Measurements from ENCODE around the gene ATCAY. TPM values are rescaled to one million over a fixed set of nuclear protein-coding genes. Genes with fewer than 3 reads are reported as not detected.

Gene ATCAY
- total and polyA plus RNA-seq, 2 of the 13 experiments (the other 11 are each of a cell fraction or from before 2014, with no cell fraction given) = not detected

DNA sequence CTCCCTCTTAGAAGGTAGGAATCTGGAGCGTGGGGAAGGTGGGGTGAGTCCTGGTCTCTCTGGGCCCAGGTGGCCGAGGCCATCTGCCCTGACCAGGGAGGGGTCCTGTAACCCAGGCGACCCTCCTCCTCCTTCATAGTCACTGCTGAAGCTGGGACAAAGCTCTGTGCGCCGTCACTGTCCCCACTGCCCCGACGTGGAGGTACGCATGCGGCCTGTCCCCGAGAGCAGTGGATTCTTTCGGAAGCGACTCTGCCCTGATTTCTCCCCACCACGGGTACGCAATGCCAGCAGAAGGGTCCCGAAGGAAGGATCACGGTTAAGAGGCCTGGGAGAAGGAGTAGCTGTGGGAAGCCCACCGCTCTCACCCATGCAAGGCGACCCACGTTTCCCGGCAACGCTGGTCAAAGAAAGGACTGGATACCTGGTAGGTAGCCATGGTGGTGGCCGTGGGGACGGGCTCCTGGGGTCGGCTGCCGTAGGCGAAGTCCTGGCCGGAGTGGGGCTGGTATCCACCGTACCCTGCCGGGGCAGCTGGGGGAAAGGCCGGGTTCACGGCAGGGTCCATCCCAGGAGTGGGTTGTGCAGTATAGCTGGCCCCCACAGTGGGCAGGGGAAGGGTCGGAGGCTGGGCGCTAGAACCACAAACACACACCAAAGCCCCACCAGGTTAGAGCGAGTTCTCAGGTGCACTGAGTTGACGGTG, 46.0 kb upstream of the ATCAY start:
- H3K9ac ChIP-seq (ENCODE audit: insufficient read depth, low read depth, low read length) = no peak overlapping the region
- POLR2A ChIA-PET = no interaction called here
- no peak overlapping the region for H3K27ac ChIP-seq (ENCODE audit: extremely low read length, insufficient read depth, low read length)
- ATAC-seq = no peak
- no peaks in the 10 kb centered on the region for H3K79me2 ChIP-seq (ENCODE audit: insufficient read depth, low read length)
- no peak overlapping the region for H3K4me2 ChIP-seq (ENCODE audit: low read depth, low read length)
- CTCF ChIA-PET (ENCODE audit: low intra/inter-chr PET ratio, low total read pairs) = no interaction called here
- in situ Hi-C loops (cut with HindIII; ENCODE audit: extremely low pct_ligation_motif_present, low pct_unique_long_range_greater_than_20kb) (no loop called here), intact Hi-C loops (cut with micrococcal nuclease; ENCODE audit: unreplicated experiment) (no loop called here)
- H3K4me1 ChIP-seq (ENCODE audit: insufficient read depth, low read length) = no peaks in the 10 kb centered on the region
- H3K4me3 ChIP-seq (replicated peaks in 1 of 3; ENCODE audit: insufficient read depth in 1 of 3, low read depth in 2 of 3, low read length in 3 of 3) = no peak overlapping the region
- WGBS (ENCODE audit: low lambda C conversion rate) = 53% methylated on average over 17 of the region's 35 CpGs
- H4K20me1 ChIP-seq (ENCODE audit: insufficient read depth, low read length) = no peaks in the 10 kb centered on the region
- no peak overlapping the region for H2AFZ ChIP-seq (ENCODE audit: low read length)
- no TSS peak for BruUV-seq (replicated peaks)
- no peak for DNase-seq (ENCODE audit: low spot score)
- H3K27me3 ChIP-seq (ENCODE audit: control insufficient read depth in 1 of 2, insufficient read depth in 2 of 2, low read length in 2 of 2) = peaks cover 3 to 20% of the 10 kb centered on the region in 2 experiments; a peak in 4 of 5 replicates
- no peak for FAIRE-seq
- H3K36me3 ChIP-seq (replicated peaks in 1 of 2; ENCODE audit: control insufficient read depth in 1 of 2, insufficient read depth in 2 of 2, low read length in 2 of 2) = no peaks in the 10 kb centered on the region
- 0 out of 2 replicates have a peak, but pooled peaks cover 7% of the 10 kb centered on the region for H3K9me3 ChIP-seq (ENCODE audit: low read length)
- TF ChIP-seq ZNF572 (CRISPR knock-in tag; IDR thresholded peaks at IDR 0.05) (no peak), RFX5 (IDR thresholded peaks at IDR 0.05; ENCODE audit: low read depth, low read length) (no peak), GFI1 (CRISPR knock-in tag; IDR thresholded peaks at IDR 0.05; ENCODE audit: borderline replicate concordance) (no peak), ZBTB21 (CRISPR knock-in tag; IDR thresholded peaks at IDR 0.05) (no peak), ZSCAN12 (CRISPR knock-in tag; IDR thresholded peaks at IDR 0.05) (no peak), ZFP36L1 (CRISPR knock-in tag; IDR thresholded peaks at IDR 0.05) (no peak)
- TF ChIP-seq, protein P1, sequence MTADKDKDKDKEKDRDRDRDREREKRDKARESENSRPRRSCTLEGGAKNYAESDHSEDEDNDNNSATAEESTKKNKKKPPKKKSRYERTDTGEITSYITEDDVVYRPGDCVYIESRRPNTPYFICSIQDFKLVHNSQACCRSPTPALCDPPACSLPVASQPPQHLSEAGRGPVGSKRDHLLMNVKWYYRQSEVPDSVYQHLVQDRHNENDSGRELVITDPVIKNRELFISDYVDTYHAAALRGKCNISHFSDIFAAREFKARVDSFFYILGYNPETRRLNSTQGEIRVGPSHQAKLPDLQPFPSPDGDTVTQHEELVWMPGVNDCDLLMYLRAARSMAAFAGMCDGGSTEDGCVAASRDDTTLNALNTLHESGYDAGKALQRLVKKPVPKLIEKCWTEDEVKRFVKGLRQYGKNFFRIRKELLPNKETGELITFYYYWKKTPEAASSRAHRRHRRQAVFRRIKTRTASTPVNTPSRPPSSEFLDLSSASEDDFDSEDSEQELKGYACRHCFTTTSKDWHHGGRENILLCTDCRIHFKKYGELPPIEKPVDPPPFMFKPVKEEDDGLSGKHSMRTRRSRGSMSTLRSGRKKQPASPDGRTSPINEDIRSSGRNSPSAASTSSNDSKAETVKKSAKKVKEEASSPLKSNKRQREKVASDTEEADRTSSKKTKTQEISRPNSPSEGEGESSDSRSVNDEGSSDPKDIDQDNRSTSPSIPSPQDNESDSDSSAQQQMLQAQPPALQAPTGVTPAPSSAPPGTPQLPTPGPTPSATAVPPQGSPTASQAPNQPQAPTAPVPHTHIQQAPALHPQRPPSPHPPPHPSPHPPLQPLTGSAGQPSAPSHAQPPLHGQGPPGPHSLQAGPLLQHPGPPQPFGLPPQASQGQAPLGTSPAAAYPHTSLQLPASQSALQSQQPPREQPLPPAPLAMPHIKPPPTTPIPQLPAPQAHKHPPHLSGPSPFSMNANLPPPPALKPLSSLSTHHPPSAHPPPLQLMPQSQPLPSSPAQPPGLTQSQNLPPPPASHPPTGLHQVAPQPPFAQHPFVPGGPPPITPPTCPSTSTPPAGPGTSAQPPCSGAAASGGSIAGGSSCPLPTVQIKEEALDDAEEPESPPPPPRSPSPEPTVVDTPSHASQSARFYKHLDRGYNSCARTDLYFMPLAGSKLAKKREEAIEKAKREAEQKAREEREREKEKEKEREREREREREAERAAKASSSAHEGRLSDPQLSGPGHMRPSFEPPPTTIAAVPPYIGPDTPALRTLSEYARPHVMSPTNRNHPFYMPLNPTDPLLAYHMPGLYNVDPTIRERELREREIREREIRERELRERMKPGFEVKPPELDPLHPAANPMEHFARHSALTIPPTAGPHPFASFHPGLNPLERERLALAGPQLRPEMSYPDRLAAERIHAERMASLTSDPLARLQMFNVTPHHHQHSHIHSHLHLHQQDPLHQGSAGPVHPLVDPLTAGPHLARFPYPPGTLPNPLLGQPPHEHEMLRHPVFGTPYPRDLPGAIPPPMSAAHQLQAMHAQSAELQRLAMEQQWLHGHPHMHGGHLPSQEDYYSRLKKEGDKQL (CRISPR knock-in tag; IDR thresholded peaks at IDR 0.05; ENCODE audit: low read depth) = no peak
- TF ChIP-seq, protein P2, sequence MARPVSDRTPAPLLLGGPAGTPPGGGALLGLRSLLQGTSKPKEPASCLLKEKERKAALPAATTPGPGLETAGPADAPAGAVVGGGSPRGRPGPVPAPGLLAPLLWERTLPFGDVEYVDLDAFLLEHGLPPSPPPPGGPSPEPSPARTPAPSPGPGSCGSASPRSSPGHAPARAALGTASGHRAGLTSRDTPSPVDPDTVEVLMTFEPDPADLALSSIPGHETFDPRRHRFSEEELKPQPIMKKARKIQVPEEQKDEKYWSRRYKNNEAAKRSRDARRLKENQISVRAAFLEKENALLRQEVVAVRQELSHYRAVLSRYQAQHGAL (CRISPR knock-in tag; IDR thresholded peaks at IDR 0.05; ENCODE audit: not compliant biosample characterization) = no peak
- TF ChIP-seq, protein P3, sequence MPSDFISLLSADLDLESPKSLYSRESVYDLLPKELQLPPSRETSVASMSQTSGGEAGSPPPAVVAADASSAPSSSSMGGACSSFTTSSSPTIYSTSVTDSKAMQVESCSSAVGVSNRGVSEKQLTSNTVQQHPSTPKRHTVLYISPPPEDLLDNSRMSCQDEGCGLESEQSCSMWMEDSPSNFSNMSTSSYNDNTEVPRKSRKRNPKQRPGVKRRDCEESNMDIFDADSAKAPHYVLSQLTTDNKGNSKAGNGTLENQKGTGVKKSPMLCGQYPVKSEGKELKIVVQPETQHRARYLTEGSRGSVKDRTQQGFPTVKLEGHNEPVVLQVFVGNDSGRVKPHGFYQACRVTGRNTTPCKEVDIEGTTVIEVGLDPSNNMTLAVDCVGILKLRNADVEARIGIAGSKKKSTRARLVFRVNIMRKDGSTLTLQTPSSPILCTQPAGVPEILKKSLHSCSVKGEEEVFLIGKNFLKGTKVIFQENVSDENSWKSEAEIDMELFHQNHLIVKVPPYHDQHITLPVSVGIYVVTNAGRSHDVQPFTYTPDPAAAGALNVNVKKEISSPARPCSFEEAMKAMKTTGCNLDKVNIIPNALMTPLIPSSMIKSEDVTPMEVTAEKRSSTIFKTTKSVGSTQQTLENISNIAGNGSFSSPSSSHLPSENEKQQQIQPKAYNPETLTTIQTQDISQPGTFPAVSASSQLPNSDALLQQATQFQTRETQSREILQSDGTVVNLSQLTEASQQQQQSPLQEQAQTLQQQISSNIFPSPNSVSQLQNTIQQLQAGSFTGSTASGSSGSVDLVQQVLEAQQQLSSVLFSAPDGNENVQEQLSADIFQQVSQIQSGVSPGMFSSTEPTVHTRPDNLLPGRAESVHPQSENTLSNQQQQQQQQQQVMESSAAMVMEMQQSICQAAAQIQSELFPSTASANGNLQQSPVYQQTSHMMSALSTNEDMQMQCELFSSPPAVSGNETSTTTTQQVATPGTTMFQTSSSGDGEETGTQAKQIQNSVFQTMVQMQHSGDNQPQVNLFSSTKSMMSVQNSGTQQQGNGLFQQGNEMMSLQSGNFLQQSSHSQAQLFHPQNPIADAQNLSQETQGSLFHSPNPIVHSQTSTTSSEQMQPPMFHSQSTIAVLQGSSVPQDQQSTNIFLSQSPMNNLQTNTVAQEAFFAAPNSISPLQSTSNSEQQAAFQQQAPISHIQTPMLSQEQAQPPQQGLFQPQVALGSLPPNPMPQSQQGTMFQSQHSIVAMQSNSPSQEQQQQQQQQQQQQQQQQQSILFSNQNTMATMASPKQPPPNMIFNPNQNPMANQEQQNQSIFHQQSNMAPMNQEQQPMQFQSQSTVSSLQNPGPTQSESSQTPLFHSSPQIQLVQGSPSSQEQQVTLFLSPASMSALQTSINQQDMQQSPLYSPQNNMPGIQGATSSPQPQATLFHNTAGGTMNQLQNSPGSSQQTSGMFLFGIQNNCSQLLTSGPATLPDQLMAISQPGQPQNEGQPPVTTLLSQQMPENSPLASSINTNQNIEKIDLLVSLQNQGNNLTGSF (CRISPR knock-in tag; IDR thresholded peaks at IDR 0.05) = no peak
- TF ChIP-seq, protein P4, sequence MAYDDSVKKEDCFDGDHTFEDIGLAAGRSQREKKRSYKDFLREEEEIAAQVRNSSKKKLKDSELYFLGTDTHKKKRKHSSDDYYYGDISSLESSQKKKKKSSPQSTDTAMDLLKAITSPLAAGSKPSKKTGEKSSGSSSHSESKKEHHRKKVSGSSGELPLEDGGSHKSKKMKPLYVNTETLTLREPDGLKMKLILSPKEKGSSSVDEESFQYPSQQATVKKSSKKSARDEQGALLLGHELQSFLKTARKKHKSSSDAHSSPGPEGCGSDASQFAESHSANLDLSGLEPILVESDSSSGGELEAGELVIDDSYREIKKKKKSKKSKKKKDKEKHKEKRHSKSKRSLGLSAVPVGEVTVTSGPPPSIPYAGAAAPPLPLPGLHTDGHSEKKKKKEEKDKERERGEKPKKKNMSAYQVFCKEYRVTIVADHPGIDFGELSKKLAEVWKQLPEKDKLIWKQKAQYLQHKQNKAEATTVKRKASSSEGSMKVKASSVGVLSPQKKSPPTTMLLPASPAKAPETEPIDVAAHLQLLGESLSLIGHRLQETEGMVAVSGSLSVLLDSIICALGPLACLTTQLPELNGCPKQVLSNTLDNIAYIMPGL (CRISPR knock-in tag; IDR thresholded peaks at IDR 0.05; ENCODE audit: borderline replicate concordance in 1 of 2, low read depth in 1 of 2) = no peak
